ENCODE results near the gene RNF113A. TPM values are rescaled to one million over a fixed set of nuclear protein-coding genes. Genes with fewer than 3 reads are reported as not detected.
A peak's percentile ranks its signal among the peaks of the same experiment; 100 is the strongest.
"Not testable (repeated sequence)": the region's sequence is repeated elsewhere in the genome, so short reads cannot be mapped to it uniquely, and the experiment has no call there.

Gene RNF113A
- total RNA-seq, 4 donors from 2014 or later: 7.7 to 14.3 (median 10.9) TPM

GRCh38 chrX:119900976-119901375 is 29.4 kb upstream of the RNF113A start:
- Histone ChIP-seq H3K27me3 (no peaks in the 10 kb centered on the region), H3K36me3 (no peaks in the 10 kb centered on the region), H3K4me1 (no peaks in the 10 kb centered on the region), H3K27ac (no peak overlapping the region), H3K4me3 (no peak overlapping the region), H3K9me3 (no peaks in the 10 kb centered on the region)
- DNase-seq (ENCODE audit: low spot score in 2 of 2): no peak
- 63 to 74% methylated on average over 1 of the region's 1 CpG for WGBS, 2 donors
- TF ChIP-seq POLR2A (IDR thresholded peaks at IDR 0.05) (no peak), CTCF (IDR thresholded peaks at IDR 0.05) (no peak), EP300 (IDR thresholded peaks at IDR 0.05) (no peak)

GRCh38 chrX:119899125-119899524 is 27.6 kb upstream of the RNF113A start:
- WGBS, 2 donors: 5 to 16% methylated on average over 2 of the region's 2 CpGs
- TF ChIP-seq CTCF (IDR thresholded peaks at IDR 0.05) (no peak), EP300 (IDR thresholded peaks at IDR 0.05) (no peak), POLR2A (IDR thresholded peaks at IDR 0.05) (no peak)
- no peaks in the 10 kb centered on the region for H3K36me3 ChIP-seq
- no peak for DNase-seq (ENCODE audit: low spot score in 2 of 2)
- H3K27me3 ChIP-seq: no peaks in the 10 kb centered on the region
- no peak overlapping the region for H3K4me3 ChIP-seq
- no peak overlapping the region for H3K27ac ChIP-seq
- no peaks in the 10 kb centered on the region for H3K4me1 ChIP-seq
- no peaks in the 10 kb centered on the region for H3K9me3 ChIP-seq

GRCh38 chrX:119895843-119896326 is 24.4 kb upstream of the RNF113A start, which contains the start of gene AKAP14:
Gene AKAP14 (plus strand): TSS chrX:119895893. CDS start chrX:119903224, 7,331 bp downstream.
- no peaks in the 10 kb centered on the region for H3K36me3 ChIP-seq
- TF ChIP-seq CTCF (IDR thresholded peaks at IDR 0.05) (no peak), EP300 (IDR thresholded peaks at IDR 0.05) (no peak), POLR2A (IDR thresholded peaks at IDR 0.05) (no peak)
- no peaks in the 10 kb centered on the region for H3K9me3 ChIP-seq
- 51% methylated on average over 4 of the region's 4 CpGs; no CpG with 5 or more reads in 1 of the 2 donors for WGBS, 2 donors
- H3K4me1 ChIP-seq: no peaks in the 10 kb centered on the region
- no peak within 1 kb of the TSS for H3K4me3 ChIP-seq
- no peaks in the 10 kb centered on the region for H3K27me3 ChIP-seq
- no peak for DNase-seq (ENCODE audit: low spot score in 2 of 2)
- H3K27ac ChIP-seq: no peak within 1 kb of the TSS

GRCh38 chrX:119891961-119892692 is 20.6 kb upstream of the RNF113A start:
- H3K27me3 ChIP-seq; H3K36me3 ChIP-seq; H3K27ac ChIP-seq; H3K4me1 ChIP-seq; H3K4me3 ChIP-seq; H3K9me3 ChIP-seq; DNase-seq (ENCODE audit: low spot score in 2 of 2): not testable (repeated sequence)
- 76 to 78% methylated on average over 16 of the region's 16 CpGs for WGBS, 2 donors

- H3K4me3 ChIP-seq; H3K9me3 ChIP-seq; H3K36me3 ChIP-seq; H3K4me1 ChIP-seq; H3K27ac ChIP-seq; DNase-seq (ENCODE audit: low spot score in 2 of 2); H3K27me3 ChIP-seq: not testable (repeated sequence)
- WGBS, 2 donors: 81% methylated on average over 24 of the region's 36 CpGs; no CpG with 5 or more reads in 1 of the 2 donors
Measured at GRCh38 chrX:119890626-119891025, 19.1 kb upstream of the RNF113A start.

- Histone ChIP-seq H3K4me1 (peaks cover 0 to 5% (median 0%) of the 10 kb centered on the region in 4 donors), H3K36me3 (no peaks in the 10 kb centered on the region), H3K27me3 (peaks cover 0 to 7% of the 10 kb centered on the region in 2 donors), H3K27ac (no peak overlapping the region), H3K9me3 (no peaks in the 10 kb centered on the region), H3K4me3 (peak overlapping the region in 2 of 4 donors; percentile 12 to 35)
- TF ChIP-seq CTCF (IDR thresholded peaks at IDR 0.05) (peak in 3 of 5 experiments; percentile 16 to 50 (median 33)), POLR2A (IDR thresholded peaks at IDR 0.05) (no peak), EP300 (IDR thresholded peaks at IDR 0.05) (no peak)
- WGBS, 2 donors: 10 to 53% methylated on average over 17 to 37 of the region's 40 CpGs
- peak in 1 of 2 donors; percentile 20 for DNase-seq (ENCODE audit: low spot score in 2 of 2)
Measured at GRCh38 chrX:119887721-119888425, 16.3 kb upstream of the RNF113A start.
